KOPT-K1 (cell line): ENCODE measurements around the gene BCLAF3.

Experiments
- H3K27ac ChIP-seq: fragments of 200-600 bp; sonication (generic); 2 replicates; pipeline ENCODE4 v1.5.1; 2016; ENCODE audit warnings: antibody characterized with exemption, mild to moderate bottlenecking, low read depth, low read length; ENCODE audit not compliant: poor library complexity, severe bottlenecking
- H3K36me3 ChIP-seq: fragments of 200-600 bp; sonication (generic); 2 replicates; pipeline ENCODE4 v1.5.1; 2017; ENCODE audit warnings: antibody characterized with exemption, mild to moderate bottlenecking, low read length, moderate library complexity; ENCODE audit not compliant: insufficient read depth
- H3K9me3 ChIP-seq: fragments of 200-600 bp; sonication (generic); 2 replicates; pipeline ENCODE4 v1.5.1; 2017; ENCODE audit warnings: antibody characterized with exemption, low read length, mild to moderate bottlenecking; ENCODE audit not compliant: insufficient read depth, poor library complexity, severe bottlenecking

The BCLAF3 gene

GRCh38 chrX:19991350-19991718 lies 473 bp upstream of the BCLAF3 start:
- H3K36me3 ChIP-seq: no peaks in the 10 kb centered on the region
- peak overlapping the region; percentile 51 for H3K27ac ChIP-seq
- H3K9me3 ChIP-seq: no peaks in the 10 kb centered on the region

GRCh38 chrX:19990151-19990555 lies 708 bp downstream of the BCLAF3 start:
- Histone ChIP-seq H3K27ac (peak overlapping the region; percentile 52), H3K9me3 (no peaks in the 10 kb centered on the region), H3K36me3 (no peaks in the 10 kb centered on the region)

- Histone ChIP-seq H3K36me3 (no peaks in the 10 kb centered on the region), H3K27ac (no peak overlapping the region), H3K9me3 (no peaks in the 10 kb centered on the region)
These were observed 3.0 kb downstream of the BCLAF3 start for GRCh38 chrX:19987856-19988255.

GRCh38 chrX:19986531-19986930 lies 4.3 kb downstream of the BCLAF3 start:
- Histone ChIP-seq H3K9me3 (no peaks in the 10 kb centered on the region), H3K27ac (no peak overlapping the region), H3K36me3 (no peaks in the 10 kb centered on the region)

- no peak overlapping the region for H3K27ac ChIP-seq
These were observed 8.9 kb downstream of the BCLAF3 start for GRCh38 chrX:19981947-19982346.

GRCh38 chrX:19975845-19976244 lies 15.0 kb downstream of the BCLAF3 start:
- H3K9me3 ChIP-seq: peaks cover 11% of the 10 kb centered on the region
- no peaks in the 10 kb centered on the region; the same call in 1 of the 2 replicates for H3K36me3 ChIP-seq
- H3K27ac ChIP-seq: no peak overlapping the region

More at GRCh38 chrX:19981947-19982346, 8.9 kb downstream of the BCLAF3 start:
- H3K9me3 ChIP-seq: peaks cover 11% of the 10 kb centered on the region
- no peaks in the 10 kb centered on the region; the same call in 1 of the 2 replicates for H3K36me3 ChIP-seq

DNA sequence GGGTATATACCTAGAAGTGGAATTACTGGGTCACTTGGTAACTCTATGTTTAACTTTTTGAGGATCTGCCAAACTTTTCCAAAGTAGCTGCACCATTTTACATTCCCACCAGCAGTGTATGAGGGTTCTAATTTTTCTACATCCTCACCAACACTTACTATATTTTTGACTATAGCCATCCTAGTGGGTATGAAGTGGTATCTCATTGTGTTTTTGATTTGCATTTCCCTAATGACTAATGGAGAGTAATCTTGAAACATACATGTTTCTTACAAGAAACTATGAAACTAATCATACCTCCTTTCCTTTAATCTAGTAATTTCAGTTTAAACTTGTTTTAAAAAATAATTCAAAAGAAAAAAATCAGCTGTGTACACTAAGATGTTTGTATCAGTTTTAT lies 17.9 kb downstream of the BCLAF3 start:
- peaks cover 9% of the 10 kb centered on the region for H3K9me3 ChIP-seq
- H3K27ac ChIP-seq: no peak overlapping the region
- no peaks in the 10 kb centered on the region; the same call in 1 of the 2 replicates for H3K36me3 ChIP-seq

DNA sequence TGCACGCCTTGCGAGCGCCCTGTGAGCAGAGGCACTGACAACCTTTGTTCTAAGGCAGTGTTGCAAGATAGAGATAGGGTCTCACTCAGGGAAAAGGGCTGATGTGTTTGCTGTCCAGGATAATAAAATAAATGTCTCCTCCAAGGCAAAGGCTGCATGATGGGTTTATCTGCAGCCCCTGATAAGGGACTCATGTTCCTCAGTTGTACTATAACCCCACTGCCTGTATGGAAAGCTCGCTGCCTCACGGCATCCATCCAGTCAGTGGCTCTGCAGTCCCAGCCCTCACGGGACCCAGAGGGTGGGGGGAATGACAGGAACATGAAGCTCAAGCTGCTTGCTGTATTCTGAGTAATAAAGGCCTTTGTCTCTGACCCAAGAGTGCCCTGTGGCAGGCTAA lies 22.6 kb downstream of the BCLAF3 start:
- H3K36me3 ChIP-seq: peaks cover 7% of the 10 kb centered on the region; the same call in 1 of the 2 replicates
- H3K9me3 ChIP-seq: no peaks in the 10 kb centered on the region
- H3K27ac ChIP-seq: no peak overlapping the region

GRCh38 chrX:19966056-19966455 lies 24.8 kb downstream of the BCLAF3 start:
- Histone ChIP-seq H3K36me3 (peaks cover 7% of the 10 kb centered on the region; the same call in 1 of the 2 replicates), H3K9me3 (no peaks in the 10 kb centered on the region), H3K27ac (no peak overlapping the region)

- Histone ChIP-seq H3K36me3 (peaks cover 7% of the 10 kb centered on the region; the same call in 1 of the 2 replicates), H3K27ac (no peak overlapping the region), H3K9me3 (no peaks in the 10 kb centered on the region)
These were observed 26.7 kb downstream of the BCLAF3 start for GRCh38 chrX:19964017-19964710.

- H3K27ac ChIP-seq: no peak overlapping the region
- H3K36me3 ChIP-seq: peaks cover 7% of the 10 kb centered on the region; the same call in 1 of the 2 replicates
- no peaks in the 10 kb centered on the region for H3K9me3 ChIP-seq
These were observed 29.9 kb downstream of the BCLAF3 start for GRCh38 chrX:19960913-19961312.

DNA sequence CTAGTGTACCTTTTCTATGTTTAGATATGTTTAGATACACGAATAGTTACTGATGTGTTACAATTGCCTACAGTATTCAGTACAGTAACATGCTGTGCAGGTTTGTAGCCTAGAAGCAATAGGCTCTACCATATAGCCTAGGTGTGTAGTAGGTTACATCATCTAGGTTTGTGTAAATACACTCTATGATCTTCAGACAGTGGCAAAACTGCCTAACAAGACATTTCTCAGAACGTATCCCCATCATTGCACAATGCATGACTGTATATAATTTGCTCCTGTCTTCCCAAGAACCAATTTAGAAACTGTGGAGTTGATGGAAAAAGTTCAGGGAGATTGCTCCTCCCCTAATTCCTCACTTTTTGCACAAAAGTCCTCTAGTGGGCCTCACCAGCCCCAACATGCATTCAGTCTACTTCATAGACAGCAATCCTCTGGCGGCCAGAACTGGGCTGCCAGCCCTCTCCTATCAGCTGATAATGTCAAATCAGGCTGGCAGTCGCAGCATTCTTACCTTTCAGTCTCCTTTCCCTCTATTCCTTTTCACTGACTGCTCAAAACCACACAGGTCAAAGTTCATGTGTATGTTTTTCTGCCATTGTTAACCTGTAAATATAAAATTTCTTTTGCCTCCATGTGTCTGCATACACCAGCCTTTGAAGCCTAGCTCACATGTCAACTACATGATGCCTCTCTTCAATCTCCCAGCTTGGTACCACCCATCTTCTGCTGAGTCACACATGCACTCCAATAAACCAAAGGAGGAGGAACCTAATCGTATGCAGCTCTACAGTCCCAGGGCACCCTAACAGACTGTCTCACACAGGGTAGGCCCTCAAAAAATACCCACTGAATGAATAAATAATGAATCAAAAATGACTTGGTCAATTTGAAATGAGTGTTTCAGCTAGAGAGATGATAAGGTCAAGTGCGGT lies 32.0 kb downstream of the BCLAF3 start:
- H3K36me3 ChIP-seq: no peaks in the 10 kb centered on the region
- no peaks in the 10 kb centered on the region for H3K9me3 ChIP-seq
- H3K27ac ChIP-seq: no peak overlapping the region

GRCh38 chrX:19956923-19957322 lies 33.9 kb downstream of the BCLAF3 start:
- Histone ChIP-seq H3K9me3 (no peaks in the 10 kb centered on the region), H3K27ac (no peak overlapping the region), H3K36me3 (no peaks in the 10 kb centered on the region)

DNA sequence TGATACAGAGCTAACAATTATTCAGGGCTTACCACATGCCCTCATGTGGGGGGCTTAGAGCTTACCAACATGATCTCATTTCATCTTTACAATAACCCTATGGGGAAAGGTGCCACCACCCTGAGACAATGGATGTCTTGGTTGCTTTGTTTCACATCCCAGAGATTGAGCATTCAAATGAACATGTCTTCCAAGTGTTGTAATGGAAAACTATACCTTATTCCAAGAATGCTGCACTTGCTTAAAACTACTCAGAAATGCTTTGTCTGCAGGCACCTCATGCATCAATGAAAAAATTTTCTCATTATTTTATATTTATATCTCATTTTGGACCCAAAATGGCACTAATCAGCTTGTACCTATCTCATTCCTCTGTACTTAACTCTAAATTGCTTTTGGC lies 34.6 kb downstream of the BCLAF3 start:
- Histone ChIP-seq H3K36me3 (no peaks in the 10 kb centered on the region), H3K9me3 (no peaks in the 10 kb centered on the region), H3K27ac (no peak overlapping the region)

GRCh38 chrX:19955306-19955705 lies 35.6 kb downstream of the BCLAF3 start:
- Histone ChIP-seq H3K9me3 (no peaks in the 10 kb centered on the region), H3K27ac (no peak overlapping the region)

More at GRCh38 chrX:19955306-19955705, 35.6 kb downstream of the BCLAF3 start:
- H3K36me3 ChIP-seq: no peaks in the 10 kb centered on the region
